ENCODE measurements around the gene TBXA2R. TPM values are rescaled to one million over a fixed set of nuclear protein-coding genes. Genes with fewer than 3 reads are reported as not detected.

The TBXA2R gene
- polyA plus RNA-seq, 1 donor (not counting 4 experiments of a cell fraction or from before 2014, with no cell fraction given), result not detected

- dilution Hi-C loops (cut with MboI; ENCODE audit: extremely low pct_ligation_motif_present, low sequenced_read_pairs), result no loop called here
- TF ChIP-seq EZH2 (IDR thresholded peaks at IDR 0.05; ENCODE audit: low read length) (no peak), CTCF (optimal IDR thresholded peaks at IDR 0.05 in 1 of 3, IDR thresholded peaks at IDR 0.05 in 1 of 3, conservative IDR thresholded peaks at IDR 0.05 in 1 of 3; ENCODE audit: extremely low read depth in 1 of 3, insufficient read depth in 2 of 3, low read length in 3 of 3) (no peak)
- peak within 1 kb of the TSS; percentile 86 to 96 (median 91) for H3K4me3 ChIP-seq (ENCODE audit: control insufficient read depth in 2 of 3, extremely low read depth in 1 of 3, insufficient read depth in 2 of 3, low read depth in 1 of 3, low read length in 3 of 3)
- peak within 1 kb of the TSS; percentile 85 for H3K9ac ChIP-seq (ENCODE audit: control insufficient read depth, extremely low read depth, insufficient read depth, low read length)
- no peaks in the 10 kb centered on the region for H3K27me3 ChIP-seq (ENCODE audit: control insufficient read depth, extremely low read depth, insufficient read depth, low read length)
- H3K4me2 ChIP-seq (ENCODE audit: control insufficient read depth, extremely low read depth, insufficient read depth, low read depth, low read length), result peak within 1 kb of the TSS; percentile 96
- no peaks in the 10 kb centered on the region for H3K9me1 ChIP-seq (ENCODE audit: control insufficient read depth, extremely low read depth, insufficient read depth, low read length)
- peaks cover 32% of the 10 kb centered on the region for H3K79me2 ChIP-seq (ENCODE audit: control insufficient read depth, insufficient read depth, low read length)
- H3K27ac ChIP-seq (ENCODE audit: control insufficient read depth, insufficient read depth, low read length), result peak within 1 kb of the TSS; percentile 69
- peaks cover 8% of the 10 kb centered on the region for H4K20me1 ChIP-seq (ENCODE audit: control insufficient read depth, extremely low read depth, insufficient read depth, low read length)
- peaks cover 0 to 4% of the 10 kb centered on the region in 2 experiments for H3K36me3 ChIP-seq (ENCODE audit: control insufficient read depth in 2 of 2, extremely low read depth in 1 of 2, insufficient read depth in 2 of 2, low read length in 2 of 2)
- H3K9me3 ChIP-seq (ENCODE audit: control insufficient read depth, low read depth, low read length), result no peaks in the 10 kb centered on the region
- FAIRE-seq (no peak), DNase-seq (ENCODE audit: low read depth, low spot score) (no peak)
- H3K4me1 ChIP-seq (ENCODE audit: control insufficient read depth, extremely low read depth, insufficient read depth, low read length), result peaks cover 21% of the 10 kb centered on the region
- peak within 1 kb of the TSS; percentile 38 for H2AFZ ChIP-seq (ENCODE audit: control insufficient read depth, low read length)
Measured at GRCh38 chr19:3557461-3558248, 49.0 kb downstream of the TBXA2R start, which contains the start of gene MFSD12. MFSD12 (minus strand) TSS chr19:3557586; CDS start chr19:3557403, 183 bp downstream.

GRCh38 chr19:3556978-3557460, 49.7 kb downstream of the TBXA2R start:
- FAIRE-seq (no peak), DNase-seq (ENCODE audit: low read depth, low spot score) (no peak)
- H3K9ac ChIP-seq (ENCODE audit: control insufficient read depth, extremely low read depth, insufficient read depth, low read length), result peak overlapping the region; percentile 85
- H3K79me2 ChIP-seq (ENCODE audit: control insufficient read depth, insufficient read depth, low read length), result peaks cover 32% of the 10 kb centered on the region
- H3K27me3 ChIP-seq (ENCODE audit: control insufficient read depth, extremely low read depth, insufficient read depth, low read length), result no peaks in the 10 kb centered on the region
- H3K4me1 ChIP-seq (ENCODE audit: control insufficient read depth, extremely low read depth, insufficient read depth, low read length), result peaks cover 18% of the 10 kb centered on the region
- peak overlapping the region; percentile 56 for H3K27ac ChIP-seq (ENCODE audit: control insufficient read depth, insufficient read depth, low read length)
- H2AFZ ChIP-seq (ENCODE audit: control insufficient read depth, low read length), result peak overlapping the region; percentile 26
- no peaks in the 10 kb centered on the region for H3K9me3 ChIP-seq (ENCODE audit: control insufficient read depth, low read depth, low read length)
- H3K4me3 ChIP-seq (ENCODE audit: control insufficient read depth in 2 of 3, extremely low read depth in 1 of 3, insufficient read depth in 2 of 3, low read depth in 1 of 3, low read length in 3 of 3), result peak overlapping the region; percentile 86 to 96 (median 91)
- peaks cover 0 to 4% of the 10 kb centered on the region in 2 experiments for H3K36me3 ChIP-seq (ENCODE audit: control insufficient read depth in 2 of 2, extremely low read depth in 1 of 2, insufficient read depth in 2 of 2, low read length in 2 of 2)
- TF ChIP-seq CTCF (optimal IDR thresholded peaks at IDR 0.05 in 1 of 3, IDR thresholded peaks at IDR 0.05 in 1 of 3, conservative IDR thresholded peaks at IDR 0.05 in 1 of 3; ENCODE audit: extremely low read depth in 1 of 3, insufficient read depth in 2 of 3, low read length in 3 of 3) (peak in 1 of 3 experiments; percentile 4), EZH2 (IDR thresholded peaks at IDR 0.05; ENCODE audit: low read length) (no peak)
- dilution Hi-C loops (cut with MboI; ENCODE audit: extremely low pct_ligation_motif_present, low sequenced_read_pairs), result no loop called here
- peaks cover 10% of the 10 kb centered on the region for H4K20me1 ChIP-seq (ENCODE audit: control insufficient read depth, extremely low read depth, insufficient read depth, low read length)
- no peaks in the 10 kb centered on the region for H3K9me1 ChIP-seq (ENCODE audit: control insufficient read depth, extremely low read depth, insufficient read depth, low read length)
- peak overlapping the region; percentile 96 for H3K4me2 ChIP-seq (ENCODE audit: control insufficient read depth, extremely low read depth, insufficient read depth, low read depth, low read length)

All from keratinocyte (primary cell).